Nephron (organoid): ENCODE measurements around the gene PARD3.

ENCODE experiments used
- H3K27ac Mint-ChIP-seq, 3 experiments: 2 replicates each; pipeline ENCODE4 v1.8.0; 2020; ENCODE audit warnings: mixed read lengths in 3 of 3, mild to moderate bottlenecking in 2 of 3, moderate library complexity in 1 of 3
- H3K27me3 Mint-ChIP-seq: 2 replicates; pipeline ENCODE4 v1.8.0; 2021; ENCODE audit warnings: low read depth, mild to moderate bottlenecking, moderate library complexity, mixed read lengths
- H3K36me3 Mint-ChIP-seq: 2 replicates; pipeline ENCODE4 v1.8.0; 2020; ENCODE audit warnings: low read depth, mixed read lengths
- H3K4me1 Mint-ChIP-seq: 2 replicates; pipeline ENCODE4 v1.8.0; 2020; ENCODE audit warnings: mixed read lengths
- H3K4me3 Mint-ChIP-seq, 3 experiments: 2 replicates each; pipeline ENCODE4 v1.8.0; 2020; ENCODE audit warnings: mild to moderate bottlenecking in 3 of 3, mixed read lengths in 3 of 3, moderate library complexity in 2 of 3
- H3K9me3 Mint-ChIP-seq: 2 replicates; pipeline ENCODE4 v1.8.0; 2020; ENCODE audit warnings: mixed read lengths
- CTCF ChIP-seq, 3 experiments: fragments of 200-600 bp; sonication (generic); IDR thresholded peaks; one replicate each; pipeline ENCODE4 v1.5.0; 2021; ENCODE audit warnings: antibody characterized with exemption in 3 of 3; ENCODE audit not compliant: unreplicated experiment in 3 of 3

The PARD3 gene

GRCh38 chr10:34327184-34327583 lies 487.9 kb downstream of the PARD3 start:
- no peak for TF ChIP-seq CTCF (IDR thresholded peaks at IDR 0.05; ENCODE audit: unreplicated experiment in 3 of 3)
- Mint-ChIP-seq H3K27ac (peak overlapping the region in 1 of 3 experiments; percentile 2), H3K27me3 (no peaks in the 10 kb centered on the region), H3K36me3 (peaks cover 55% of the 10 kb centered on the region), H3K4me1 (peaks cover 10% of the 10 kb centered on the region), H3K4me3 (no peak overlapping the region), H3K9me3 (no peaks in the 10 kb centered on the region)

GRCh38 chr10:34323192-34323591 lies 491.9 kb downstream of the PARD3 start:
- H3K27ac Mint-ChIP-seq = peak overlapping the region; percentile 31 to 53 (median 46)
- no peak for TF ChIP-seq CTCF (IDR thresholded peaks at IDR 0.05; ENCODE audit: unreplicated experiment in 3 of 3)
- H3K27me3 Mint-ChIP-seq = no peaks in the 10 kb centered on the region
- H3K4me1 Mint-ChIP-seq = peaks cover 29% of the 10 kb centered on the region
- no peaks in the 10 kb centered on the region for H3K9me3 Mint-ChIP-seq
- no peak overlapping the region for H3K4me3 Mint-ChIP-seq
- H3K36me3 Mint-ChIP-seq = peaks cover 26% of the 10 kb centered on the region

- H3K9me3 Mint-ChIP-seq = no peaks in the 10 kb centered on the region
- H3K36me3 Mint-ChIP-seq = peaks cover 28% of the 10 kb centered on the region
- no peak overlapping the region for H3K4me3 Mint-ChIP-seq
- no peak for TF ChIP-seq CTCF (IDR thresholded peaks at IDR 0.05; ENCODE audit: unreplicated experiment in 3 of 3)
- H3K27me3 Mint-ChIP-seq = no peaks in the 10 kb centered on the region
- peak overlapping the region; percentile 75 to 96 (median 95) for H3K27ac Mint-ChIP-seq
- H3K4me1 Mint-ChIP-seq = peaks cover 51% of the 10 kb centered on the region
These were observed 494.8 kb downstream of the PARD3 start for GRCh38 chr10:34320265-34320664.

GRCh38 chr10:34319197-34319846 lies 495.8 kb downstream of the PARD3 start:
- peaks cover 54% of the 10 kb centered on the region for H3K4me1 Mint-ChIP-seq
- TF ChIP-seq CTCF (IDR thresholded peaks at IDR 0.05; ENCODE audit: unreplicated experiment in 3 of 3) = no peak
- peaks cover 23% of the 10 kb centered on the region for H3K36me3 Mint-ChIP-seq
- no peaks in the 10 kb centered on the region for H3K27me3 Mint-ChIP-seq
- H3K9me3 Mint-ChIP-seq = no peaks in the 10 kb centered on the region
- peak overlapping the region; percentile 75 to 96 (median 95) for H3K27ac Mint-ChIP-seq
- peak overlapping the region in 1 of 3 experiments; percentile 32 for H3K4me3 Mint-ChIP-seq

GRCh38 chr10:34316154-34316553 lies 498.9 kb downstream of the PARD3 start:
- peaks cover 61% of the 10 kb centered on the region for H3K4me1 Mint-ChIP-seq
- H3K27me3 Mint-ChIP-seq = no peaks in the 10 kb centered on the region
- H3K4me3 Mint-ChIP-seq = no peak overlapping the region
- H3K36me3 Mint-ChIP-seq = peaks cover 24% of the 10 kb centered on the region
- H3K27ac Mint-ChIP-seq = peak overlapping the region; percentile 44 to 96 (median 77)
- TF ChIP-seq CTCF (IDR thresholded peaks at IDR 0.05; ENCODE audit: unreplicated experiment in 3 of 3) = no peak
- H3K9me3 Mint-ChIP-seq = no peaks in the 10 kb centered on the region

GRCh38 chr10:34314457-34314856 lies 500.6 kb downstream of the PARD3 start:
- Mint-ChIP-seq H3K27me3 (no peaks in the 10 kb centered on the region), H3K4me3 (no peak overlapping the region), H3K4me1 (peaks cover 49% of the 10 kb centered on the region), H3K27ac (peak overlapping the region in 2 of 3 experiments; percentile 35 to 87), H3K9me3 (no peaks in the 10 kb centered on the region), H3K36me3 (peaks cover 24% of the 10 kb centered on the region)
- no peak for TF ChIP-seq CTCF (IDR thresholded peaks at IDR 0.05; ENCODE audit: unreplicated experiment in 3 of 3)
